Loucy (cell line): Measurements from ENCODE around the gene SNRPN.
"Not testable (repeated sequence)": the region's sequence is repeated elsewhere in the genome, so short reads cannot be mapped to it uniquely, and the experiment has no call there.

Experiments
- H2AFZ ChIP-seq: fragments of 200-600 bp; sonication (generic); 2 replicates; pipeline ENCODE4 v1.6.0; 2016; ENCODE audit warnings: antibody characterized with exemption, mild to moderate bottlenecking, low read length, moderate library complexity
- H3F3A ChIP-seq: fragments of 200-600 bp; 2 replicates; pipeline ENCODE4 v1.6.0; 2016; ENCODE audit warnings: antibody characterized with exemption, low read depth, mild to moderate bottlenecking
- H3K27me3 ChIP-seq: fragments of 200-600 bp; sonication (generic); 2 replicates; pipeline ENCODE4 v1.6.1; 2014; ENCODE audit warnings: low read length, mild to moderate bottlenecking; ENCODE audit not compliant: insufficient read depth, poor library complexity, severe bottlenecking
- H3K36me3 ChIP-seq: fragments of 200-600 bp; sonication (generic); 2 replicates; pipeline ENCODE4 v1.6.1; 2016; ENCODE audit warnings: low read length; ENCODE audit not compliant: insufficient read depth
- H3K4me1 ChIP-seq: fragments of 200-600 bp; sonication (generic); 2 replicates; pipeline ENCODE4 v1.5.1; 2014; ENCODE audit warnings: low read length, mild to moderate bottlenecking; ENCODE audit not compliant: insufficient read depth, poor library complexity, severe bottlenecking
- H3K4me2 ChIP-seq: fragments of 200-600 bp; sonication (generic); 2 replicates; pipeline ENCODE4 v1.6.0; 2014; ENCODE audit warnings: antibody characterized with exemption, low read length, low read depth, mild to moderate bottlenecking; ENCODE audit not compliant: poor library complexity, severe bottlenecking
- H3K4me3 ChIP-seq: fragments of 200-600 bp; sonication (generic); 2 replicates; pipeline ENCODE4 v1.5.1; 2014; ENCODE audit warnings: low read length, mild to moderate bottlenecking, mixed read lengths; ENCODE audit not compliant: poor library complexity, severe bottlenecking
- H3K79me2 ChIP-seq: fragments of 200-600 bp; sonication (generic); 2 replicates; pipeline ENCODE4 v1.6.1; 2014; ENCODE audit warnings: low read length; ENCODE audit not compliant: insufficient read depth
- H3K9ac ChIP-seq: fragments of 200-600 bp; sonication (generic); 2 replicates; pipeline ENCODE4 v1.6.0; 2014; ENCODE audit warnings: mild to moderate bottlenecking, low read depth, low read length, moderate library complexity; ENCODE audit not compliant: poor library complexity, severe bottlenecking
- H3K9me2 ChIP-seq: fragments of 200-600 bp; sonication (generic); replicated peaks from 2 replicates; pipeline ENCODE4 v1.6.1; 2016; ENCODE audit warnings: low read depth, low read length, mixed read lengths
- H3K9me3 ChIP-seq: fragments of 200-600 bp; sonication (generic); 2 replicates; pipeline ENCODE4 v1.6.1; 2014; ENCODE audit warnings: mild to moderate bottlenecking, antibody characterized with exemption, low read length, low read depth; ENCODE audit not compliant: insufficient read depth
- H4K20me1 ChIP-seq: fragments of 200-600 bp; sonication (generic); 2 replicates; pipeline ENCODE4 v1.6.0; 2014; ENCODE audit warnings: antibody characterized with exemption, low read length, mild to moderate bottlenecking; ENCODE audit not compliant: insufficient read depth, poor library complexity, severe bottlenecking
- CTCF ChIP-seq: fragments of 200-600 bp; sonication (generic); conservative IDR thresholded peaks from 2 replicates; pipeline ENCODE4 v1.5.1; 2014; ENCODE audit warnings: mild to moderate bottlenecking, antibody characterized with exemption, low read length
- EZH2phosphoT487 ChIP-seq: fragments of 200-600 bp; IDR thresholded peaks from 2 replicates; pipeline ENCODE4 v1.6.1; 2018; ENCODE audit warnings: antibody characterized with exemption, mild to moderate bottlenecking, moderate library complexity, borderline replicate concordance

The SNRPN gene

GRCh38 chr15:24933716-24934115, 21.1 kb upstream of the SNRPN start:
- no peak for TF ChIP-seq EZH2phosphoT487
- TF ChIP-seq CTCF: no peak

GRCh38 chr15:24938224-24938623, 16.6 kb upstream of the SNRPN start:
- not testable (repeated sequence) for H3K4me3 ChIP-seq, H3F3A ChIP-seq, H3K9ac ChIP-seq, H3K9me2 ChIP-seq, H2AFZ ChIP-seq, H3K27me3 ChIP-seq, H3K9me3 ChIP-seq, H3K4me1 ChIP-seq, H3K79me2 ChIP-seq, H4K20me1 ChIP-seq, H3K4me2 ChIP-seq, H3K36me3 ChIP-seq

More at GRCh38 chr15:24933716-24934115, 21.1 kb upstream of the SNRPN start:
- Histone ChIP-seq H3K4me3 (no peak overlapping the region), H3K9ac (no peak overlapping the region), H3K9me2 (no peaks in the 10 kb centered on the region), H3K27me3 (peaks cover 6% of the 10 kb centered on the region), H3K79me2 (no peaks in the 10 kb centered on the region), H3K4me2 (no peak overlapping the region), H3K9me3 (no peaks in the 10 kb centered on the region), H4K20me1 (no peaks in the 10 kb centered on the region), H2AFZ (no peak overlapping the region), H3K36me3 (no peaks in the 10 kb centered on the region), H3F3A (no peaks in the 10 kb centered on the region), H3K4me1 (no peaks in the 10 kb centered on the region)

GRCh38 chr15:24940236-24940635, 14.6 kb upstream of the SNRPN start:
- Histone ChIP-seq H3K27me3 (peaks cover 4% of the 10 kb centered on the region), H4K20me1 (no peaks in the 10 kb centered on the region), H3K9me3 (no peaks in the 10 kb centered on the region), H3K9me2 (no peaks in the 10 kb centered on the region), H3K79me2 (no peaks in the 10 kb centered on the region), H3K9ac (no peak overlapping the region), H3K36me3 (no peaks in the 10 kb centered on the region), H3K4me1 (no peaks in the 10 kb centered on the region), H3K4me3 (no peak overlapping the region), H3F3A (no peaks in the 10 kb centered on the region), H3K4me2 (no peak overlapping the region), H2AFZ (no peak overlapping the region)
- TF ChIP-seq CTCF: no peak
- TF ChIP-seq EZH2phosphoT487: no peak

GRCh38 chr15:24943361-24943760, 11.4 kb upstream of the SNRPN start:
- Histone ChIP-seq H3K4me2 (no peak overlapping the region), H3K9me3 (no peaks in the 10 kb centered on the region), H4K20me1 (no peaks in the 10 kb centered on the region), H3F3A (no peaks in the 10 kb centered on the region), H3K4me3 (no peak overlapping the region), H3K27me3 (no peaks in the 10 kb centered on the region), H3K4me1 (no peaks in the 10 kb centered on the region), H3K9me2 (no peaks in the 10 kb centered on the region), H3K36me3 (no peaks in the 10 kb centered on the region), H3K9ac (no peak overlapping the region), H2AFZ (no peak overlapping the region), H3K79me2 (no peaks in the 10 kb centered on the region)
- TF ChIP-seq CTCF (no peak), EZH2phosphoT487 (no peak)
